GM12878 (cell line): ENCODE results near the gene TPCN2. TPM values are rescaled to one million over a fixed set of nuclear protein-coding genes. Genes with fewer than 3 reads are reported as not detected.

ENCODE experiments used
- ATAC-seq: fragments of 200-7000 bp; cut with Tn5 transposase; 3 replicates; pipeline ENCODE4 v1.9.1; 2020; ENCODE audit warnings: mild to moderate bottlenecking, moderate library complexity
- BruUV-seq: library from RNA; stranded (reverse); fragments of 400-500 nt; replicated peaks from 2 replicates; lab custom pipeline; 2021; lab: Mats Ljungman, UMichigan
- CTCF ChIA-PET: fragments of 300-600 bp; sonication (Branson Sonifier 250); formaldehyde crosslinking; extraction: SDS; loops from one replicate; lab custom pipeline; 2021; ENCODE audit warnings: inconsistent platforms; lab: Yijun Ruan, JAX
- POLR2A ChIA-PET: fragments of 350-600 bp; formaldehyde crosslinking; extraction: SDS; loops from one replicate; lab custom pipeline; 2021; ENCODE audit warnings: inconsistent platforms; lab: Charles Lee
- RAD21 ChIA-PET: fragments of 300-600 bp; sonication (Branson Sonifier 250); formaldehyde crosslinking; loops from one replicate; lab custom pipeline; 2023; ENCODE audit warnings: antibody characterized with exemption; ENCODE audit not compliant: unreplicated experiment; lab: Charles Lee
- SMC1A ChIA-PET: fragments of 300-600 bp; sonication (Branson Sonifier 250); formaldehyde crosslinking; loops from one replicate; lab custom pipeline; 2023; ENCODE audit not compliant: unreplicated experiment, uncharacterized antibody; lab: Charles Lee
- DNase-seq: peaks from one replicate; pipeline ENCODE4 v3.0.0-alpha.2; 2011; ENCODE audit warnings: low read depth, low spot score
- FAIRE-seq: peaks from 3 replicates; lab custom pipeline; 2011; peaks lifted over from hg19 to GRCh38; lab: Jason Lieb, UNC
- H2AFZ ChIP-seq: 2 replicates; pipeline ENCODE4 v1.6.0; 2011; ENCODE audit warnings: low read depth, low read length, control low read depth; ENCODE audit not compliant: control insufficient read depth
- H3K27ac ChIP-seq: 2 replicates; pipeline ENCODE4 v1.5.1; 2011; ENCODE audit warnings: control low read depth; ENCODE audit not compliant: control insufficient read depth, insufficient read depth
- H3K27me3 ChIP-seq, 2 experiments: replicated peaks in 1 of 2; 2 replicates each; pipeline versions ENCODE4 v1.6.0 to v1.6.1; 2011; ENCODE audit warnings: low read length in 1 of 2; ENCODE audit not compliant: control insufficient read depth in 2 of 2, insufficient read depth in 2 of 2
- H3K36me3 ChIP-seq, 2 experiments: 2 replicates each; pipeline ENCODE4 v1.5.1; 2011; ENCODE audit warnings: low read length in 1 of 2; ENCODE audit not compliant: control insufficient read depth in 2 of 2, insufficient read depth in 2 of 2
- H3K4me1 ChIP-seq: 2 replicates; pipeline ENCODE4 v1.6.1; 2011; ENCODE audit warnings: mild to moderate bottlenecking, low read length, moderate library complexity, mixed read lengths; ENCODE audit not compliant: control insufficient read depth, insufficient read depth
- H3K4me2 ChIP-seq: 2 replicates; pipeline ENCODE4 v1.6.0; 2011; ENCODE audit warnings: control low read depth; ENCODE audit not compliant: control insufficient read depth, insufficient read depth
- H3K4me3 ChIP-seq: fragments of 200-600 bp; sonication (generic); 2 replicates; pipeline ENCODE4 v1.5.1; 2016
- H3K79me2 ChIP-seq: 2 replicates; pipeline ENCODE4 v1.6.0; 2011; ENCODE audit warnings: low read length; ENCODE audit not compliant: control insufficient read depth, insufficient read depth
- H3K9ac ChIP-seq: 2 replicates; pipeline ENCODE4 v1.8.0; 2011; ENCODE audit warnings: low read length, control low read depth, mixed read lengths; ENCODE audit not compliant: control insufficient read depth, insufficient read depth
- H3K9me3 ChIP-seq: replicated peaks from 3 replicates; pipeline ENCODE4 v1.5.1; 2011; ENCODE audit warnings: mild to moderate bottlenecking, low read length; ENCODE audit not compliant: control insufficient read depth, insufficient read depth
- H4K20me1 ChIP-seq: 2 replicates; pipeline ENCODE4 v1.6.0; 2011; ENCODE audit not compliant: control insufficient read depth, insufficient read depth
- BCLAF1 ChIP-seq: fragments of 450-650 bp; IDR thresholded peaks from 2 replicates; pipeline ENCODE4 v1.6.1; 2017; ENCODE audit warnings: antibody characterized with exemption, mild to moderate bottlenecking, moderate library complexity
- BHLHE40 ChIP-seq, 2 experiments: fragments of 450-650 bp in 1 of 2; IDR thresholded peaks; 2 replicates each; pipeline ENCODE4 v1.6.1; 2011 to 2017; ENCODE audit warnings: low read depth in 2 of 2, borderline replicate concordance in 1 of 2, improper control_type of control experiment in 1 of 2, low read length in 1 of 2, mild to moderate bottlenecking in 1 of 2
- CHD1 ChIP-seq: IDR thresholded peaks from 2 replicates; pipeline ENCODE4 v1.6.1; 2012; ENCODE audit warnings: low read depth, low read length, improper control_type of control experiment
- DPF2 ChIP-seq: fragments of 450-650 bp; IDR thresholded peaks from 2 replicates; pipeline ENCODE4 v1.6.1; 2017; ENCODE audit warnings: mild to moderate bottlenecking
- ESRRA ChIP-seq: IDR thresholded peaks from 2 replicates; pipeline ENCODE4 v1.6.1; 2012; ENCODE audit warnings: mild to moderate bottlenecking, low read length, improper control_type of control experiment
- EZH2 ChIP-seq: IDR thresholded peaks from 2 replicates; pipeline ENCODE4 v1.6.1; 2012; ENCODE audit warnings: low read depth, mild to moderate bottlenecking, control low read depth, inconsistent platforms, low read length, borderline replicate concordance; ENCODE audit not compliant: control insufficient read depth
- HDAC6 ChIP-seq: fragments of 200-600 bp; sonication (generic); IDR thresholded peaks from one replicate; pipeline ENCODE4 v1.8.0; 2017; ENCODE audit warnings: antibody characterized with exemption; ENCODE audit not compliant: unreplicated experiment
- IKZF1 ChIP-seq: fragments of 450-650 bp; conservative IDR thresholded peaks from 2 replicates; pipeline ENCODE4 v1.6.1; 2017; ENCODE audit warnings: antibody characterized with exemption, mild to moderate bottlenecking
- JUNB ChIP-seq: IDR thresholded peaks from 2 replicates; pipeline ENCODE4 v1.6.1; 2016; ENCODE audit warnings: antibody characterized with exemption, mild to moderate bottlenecking
- MTA2 ChIP-seq: fragments of 450-650 bp; IDR thresholded peaks from 2 replicates; pipeline ENCODE4 v1.6.1; 2016; ENCODE audit warnings: low read depth, mild to moderate bottlenecking, moderate library complexity
- NFXL1 ChIP-seq: fragments of 450-650 bp; IDR thresholded peaks from 2 replicates; pipeline ENCODE4 v1.6.1; 2017; ENCODE audit warnings: antibody characterized with exemption, mild to moderate bottlenecking, borderline replicate concordance
- NR2F1 ChIP-seq: fragments of 450-650 bp; conservative IDR thresholded peaks from 2 replicates; pipeline ENCODE4 v1.6.1; 2017; ENCODE audit warnings: mild to moderate bottlenecking
- PML ChIP-seq: IDR thresholded peaks from 2 replicates; pipeline ENCODE4 v1.6.1; 2012; ENCODE audit warnings: low read length, inconsistent platforms
- POLR2A ChIP-seq: IDR thresholded peaks from 2 replicates; pipeline ENCODE4 v1.6.1; 2011; ENCODE audit warnings: low read depth, mild to moderate bottlenecking, low read length
- RELA ChIP-seq: fragments of 450-650 bp; IDR thresholded peaks from 2 replicates; pipeline ENCODE4 v1.8.0; 2014; ENCODE audit warnings: borderline replicate concordance; ENCODE audit not compliant: partially characterized antibody
- TAF1 ChIP-seq: IDR thresholded peaks from 2 replicates; pipeline ENCODE4 v1.6.1; 2011; ENCODE audit warnings: mild to moderate bottlenecking, low read depth, low read length, borderline replicate concordance
- TBL1XR1 ChIP-seq: IDR thresholded peaks from 2 replicates; pipeline ENCODE4 v1.6.1; 2012; ENCODE audit warnings: low read depth, low read length, improper control_type of control experiment
- TCF3 ChIP-seq: IDR thresholded peaks from 2 replicates; pipeline ENCODE4 v1.6.1; 2012; ENCODE audit warnings: low read depth, mild to moderate bottlenecking, low read length, borderline replicate concordance; ENCODE audit not compliant: insufficient read depth
- ZBTB33 ChIP-seq: fragments of 450-650 bp; IDR thresholded peaks from 2 replicates; pipeline ENCODE4 v1.6.1; 2017; ENCODE audit warnings: mild to moderate bottlenecking
- ZNF207 ChIP-seq: fragments of 450-650 bp; IDR thresholded peaks from 2 replicates; pipeline ENCODE4 v1.6.1; 2014; ENCODE audit warnings: antibody characterized with exemption, mild to moderate bottlenecking, borderline replicate concordance
- WGBS: methylation state at CpG from one replicate; pipeline ENCODE4 v1.1.6; 2016; ENCODE audit warnings: low lambda C conversion rate; ENCODE audit not compliant: insufficient replicate concordance, insufficient coverage; ENCODE audit errors: missing lambda C conversion rate; 5-methylcytosine and 5-hydroxymethylcytosine counted together
- in situ Hi-C: fragments of 300-500 bp; cut with MboI; formaldehyde crosslinking; loops from 9 replicates; pipeline ENCODE4 v1.14.3; 2018; ENCODE audit warnings: mixed read lengths
- intact Hi-C: fragments of 100-400 bp; cut with micrococcal nuclease; formaldehyde crosslinking; loops from one replicate; pipeline ENCODE4 v1.14.2; 2022; ENCODE audit not compliant: unreplicated experiment
- polyA plus RNA-seq, 11 experiments: library from polyadenylated mRNA; depleted of rRNA in 4 of 11; unstranded in 6 of 11; stranded (reverse) in 5 of 11; fragments of >200 nt; fragmentation: Nextera tagmentation in 4 of 11; fragmentation: Illumina TruSeq in 1 of 11; extraction: Ambion mirVana in 4 of 11; extraction: Trizol in 1 of 11; gene quantifications; 1 replicate in 1 of 11; 2 replicates in 10 of 11; pipeline versions ENCODE4 v1.2.1 to v1.2.3, GENCODE V29; 2011 to 2016; ENCODE audit warnings: inconsistent platforms in 2 of 11, missing spikeins in 2 of 11, low read depth in 1 of 11
- total RNA-seq, 4 experiments: library from RNA; depleted of rRNA in 3 of 4; stranded (reverse); fragments of >200 nt in 3 of 4; fragmentation: Illumina TruSeq in 1 of 4; extraction: Trizol in 1 of 4; gene quantifications; 2 replicates each; pipeline versions ENCODE4 v1.2.1 to v1.2.3, GENCODE V29; 2013 to 2021

The TPCN2 gene
- total and polyA plus RNA-seq, 10 of the 15 experiments (the other 5 are each of a cell fraction or from before 2014, with no cell fraction given): 1.7 to 18.4 (median 8.4) TPM

- DNase-seq (no peak), ATAC-seq (no peak), FAIRE-seq (no peak)
- peaks cover 3 to 6% of the 10 kb centered on the region in 2 experiments; a peak in 3 of 4 replicates for H3K36me3 ChIP-seq
- WGBS: 83% methylated on average over 15 of the region's 15 CpGs
- SMC1A ChIA-PET: no interaction called here
- H3K4me2 ChIP-seq: no peak overlapping the region
- TF ChIP-seq NFXL1 (no peak), POLR2A (no peak; the same call in 1 of the 2 replicates), TBL1XR1 (no peak), DPF2 (no peak), ESRRA (no peak), BHLHE40 (IDR thresholded peaks at IDR 0.05; ENCODE audit: borderline replicate concordance in 1 of 2, low read depth in 2 of 2, low read length in 1 of 2) (no peak), BCLAF1 (no peak), PML (no peak), IKZF1 (no peak), CHD1 (no peak), EZH2 (no peak), ZBTB33 (no peak), HDAC6 (no peak), NR2F1 (no peak), RELA (no peak), MTA2 (no peak), JUNB (no peak), ZNF207 (no peak), TCF3 (no peak), TAF1 (no peak)
- H3K27me3 ChIP-seq: no peaks in the 10 kb centered on the region
- POLR2A ChIA-PET: no interaction called here
- BruUV-seq: no TSS peak
- H3K9me3 ChIP-seq: no peaks in the 10 kb centered on the region
- H3K79me2 ChIP-seq: no peaks in the 10 kb centered on the region
- in situ Hi-C loops: loop anchor here (10.0 kb wide), 1 partner anchor 450 kb away; no protein-coding TSS in a partner anchor
- H2AFZ ChIP-seq: no peak overlapping the region
- intact Hi-C loops: no loop called here
- no peak overlapping the region for H3K4me3 ChIP-seq
- RAD21 ChIA-PET: no interaction called here
- no peak overlapping the region for H3K27ac ChIP-seq
- H3K9ac ChIP-seq: no peak overlapping the region
- CTCF ChIA-PET: no interaction called here
- no peaks in the 10 kb centered on the region for H4K20me1 ChIP-seq
- no peaks in the 10 kb centered on the region for H3K4me1 ChIP-seq
These were observed 35.6 kb downstream of the TPCN2 start for GRCh38 chr11:69084371-69084770.
